GM12801 (cell line): ENCODE results near the gene ARHGDIG.

ENCODE experiments used
- CTCF ChIP-seq: IDR thresholded peaks from one replicate; pipeline ENCODE4 v1.5.1; 2011; ENCODE audit warnings: control low read depth; ENCODE audit not compliant: insufficient read length; ENCODE audit errors: extremely low read depth

The ARHGDIG gene

DNA sequence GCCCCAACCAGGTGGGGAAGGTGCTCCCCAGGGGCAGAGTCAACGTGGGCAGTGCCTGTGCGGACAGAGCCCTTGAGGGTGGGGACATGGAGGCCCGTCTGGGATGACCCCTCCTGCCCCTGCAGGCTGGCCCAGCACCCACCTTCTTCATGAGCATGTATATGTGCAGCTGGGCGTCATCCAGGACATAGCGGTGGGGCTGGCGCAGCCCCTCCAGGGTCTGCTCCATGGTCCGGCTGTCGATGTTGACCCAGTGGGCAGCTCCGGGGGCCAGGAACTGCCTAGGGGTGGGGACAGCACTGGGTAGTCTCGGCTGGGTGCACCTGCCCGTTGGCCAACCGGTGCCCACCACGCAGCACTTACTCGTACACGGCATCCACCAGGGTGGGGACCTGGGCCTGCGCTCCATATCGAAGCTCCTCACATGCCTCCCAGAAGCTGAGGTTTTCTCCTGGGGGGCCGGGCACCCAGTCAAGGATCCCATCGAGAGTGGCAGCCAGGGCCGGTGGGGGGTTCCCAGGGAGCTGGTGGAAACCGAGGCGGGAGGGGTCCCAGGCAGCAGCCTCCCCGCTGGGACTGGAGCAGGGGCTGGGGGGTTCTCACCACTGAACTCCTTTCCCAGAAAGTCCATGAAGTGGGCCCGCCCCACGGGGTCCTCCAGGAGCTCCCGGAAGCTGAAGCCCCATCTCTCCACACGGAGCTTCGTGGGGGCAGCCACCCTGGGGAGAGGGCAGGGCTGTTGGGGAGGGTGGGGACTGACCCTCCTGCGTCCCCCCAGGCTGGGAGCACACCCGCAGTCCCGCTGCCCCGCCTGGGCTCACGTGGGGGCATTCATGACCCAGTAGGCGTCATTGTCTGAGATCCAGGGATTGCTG, 9.8 kb upstream of the ARHGDIG start:
- TF ChIP-seq CTCF, result no peak

DNA sequence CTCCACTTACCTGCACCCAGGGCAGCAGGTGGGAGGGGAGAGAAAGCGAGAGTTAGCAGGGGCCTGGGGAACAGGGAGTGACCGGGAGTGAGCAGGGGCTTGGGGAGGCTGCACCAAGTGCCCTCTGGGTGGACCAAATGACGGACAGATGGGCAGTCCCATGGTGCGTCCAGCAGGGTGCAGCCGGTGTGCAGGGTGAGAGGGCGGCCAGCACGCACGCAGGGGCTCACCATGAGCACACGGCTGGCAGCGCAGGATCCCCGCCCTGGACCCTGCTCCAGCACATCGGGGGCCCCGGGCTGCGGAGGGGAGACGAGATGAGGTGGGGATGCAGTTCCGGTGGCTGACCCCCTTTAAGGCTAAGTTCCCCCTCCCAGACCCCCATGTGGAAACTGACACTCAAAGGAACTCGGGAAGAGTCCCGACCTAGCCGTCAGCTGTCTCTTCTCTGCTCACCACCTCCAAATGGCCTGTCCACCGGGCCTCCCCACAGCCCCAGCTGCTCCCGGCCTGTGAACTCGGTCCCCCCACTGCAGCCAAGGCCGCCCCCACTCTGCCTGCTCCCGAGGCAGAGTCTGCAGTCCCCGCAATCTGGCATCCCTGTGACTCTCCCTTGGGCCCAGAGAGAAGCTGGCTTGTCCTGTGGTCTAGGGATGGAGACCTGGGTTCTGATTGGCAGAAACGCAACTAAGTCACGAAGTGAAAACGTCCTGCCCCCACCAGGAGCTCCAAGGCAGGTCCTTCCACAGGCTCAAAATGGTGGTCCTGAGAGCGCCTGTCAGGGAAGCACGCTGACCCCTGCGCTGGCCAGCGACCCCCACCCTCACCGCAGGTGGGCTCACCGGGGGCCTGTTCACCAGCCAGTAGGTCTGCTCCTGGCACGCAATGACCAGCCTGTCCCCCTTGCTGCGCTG, 7.5 kb upstream of the ARHGDIG start:
- no peak for TF ChIP-seq CTCF

GRCh38 chr16:273547-274421, 6.6 kb upstream of the ARHGDIG start:
- TF ChIP-seq CTCF, result no peak

- no peak for TF ChIP-seq CTCF
Measured at GRCh38 chr16:275041-275641, 5.2 kb upstream of the ARHGDIG start.

GRCh38 chr16:275786-276232, 4.6 kb upstream of the ARHGDIG start, which contains the start of gene RGS11:
Gene RGS11, minus strand, starts transcription at chr16:275944. Its CDS starts 33 bp downstream, at chr16:275911.
- TF ChIP-seq CTCF, result no peak

GRCh38 chr16:276426-277077, 3.8 kb upstream of the ARHGDIG start:
- no peak for TF ChIP-seq CTCF
